Raji (cell line): Measurements from ENCODE around the gene PTGER2.

Experiments used
- POLR2A ChIP-seq: IDR thresholded peaks from 2 replicates; pipeline ENCODE4 v1.6.1; 2011; ENCODE audit warnings: low read depth, low read length, control low read depth; ENCODE audit not compliant: insufficient read depth

The PTGER2 gene

DNA sequence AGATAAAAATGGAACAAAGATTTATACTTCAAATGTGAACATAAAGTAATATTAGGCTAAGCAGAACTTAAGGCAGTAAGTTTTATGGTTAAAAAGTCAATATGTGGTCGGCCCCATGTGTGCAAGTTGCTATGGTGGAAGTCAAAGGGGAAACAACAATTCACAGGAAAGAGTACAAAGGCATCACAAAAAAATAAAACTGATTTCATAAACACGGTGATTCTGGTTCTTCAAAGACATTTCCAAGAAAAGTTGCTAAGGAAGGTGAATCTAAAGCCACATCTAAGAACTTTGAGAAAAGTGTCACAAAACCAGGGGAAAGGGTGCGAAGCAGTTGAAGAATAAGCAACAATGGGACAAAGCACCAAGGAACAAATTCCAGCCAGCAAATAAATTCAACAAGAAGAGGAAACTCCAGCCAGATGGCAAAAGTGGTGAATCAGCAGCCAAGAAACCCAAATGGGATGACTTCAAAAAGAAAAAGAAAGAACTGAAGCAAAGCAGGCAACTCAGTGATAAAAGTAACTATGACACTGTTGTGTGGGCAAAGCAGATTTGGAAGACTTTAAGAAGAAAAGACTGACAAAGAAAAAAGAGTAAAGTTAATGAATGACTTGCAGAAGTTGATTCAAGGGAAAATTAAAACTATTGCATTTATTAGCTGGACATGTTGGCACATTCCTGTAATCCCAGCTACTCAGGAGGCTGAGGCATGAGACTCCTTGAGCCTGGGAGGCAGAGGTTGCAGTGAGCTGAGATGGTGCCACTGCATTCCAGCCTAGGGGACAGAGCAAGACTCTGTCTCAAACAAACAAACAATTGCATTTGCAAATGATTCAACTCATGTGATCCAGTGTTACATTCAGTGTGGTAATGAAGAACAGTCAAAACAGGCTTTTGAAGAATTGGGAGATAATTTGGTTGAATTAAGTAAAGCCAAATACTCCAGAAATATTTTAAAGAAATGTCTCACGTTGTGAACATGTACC, 27.2 kb upstream of the PTGER2 start:
- TF ChIP-seq POLR2A, result no peak

DNA sequence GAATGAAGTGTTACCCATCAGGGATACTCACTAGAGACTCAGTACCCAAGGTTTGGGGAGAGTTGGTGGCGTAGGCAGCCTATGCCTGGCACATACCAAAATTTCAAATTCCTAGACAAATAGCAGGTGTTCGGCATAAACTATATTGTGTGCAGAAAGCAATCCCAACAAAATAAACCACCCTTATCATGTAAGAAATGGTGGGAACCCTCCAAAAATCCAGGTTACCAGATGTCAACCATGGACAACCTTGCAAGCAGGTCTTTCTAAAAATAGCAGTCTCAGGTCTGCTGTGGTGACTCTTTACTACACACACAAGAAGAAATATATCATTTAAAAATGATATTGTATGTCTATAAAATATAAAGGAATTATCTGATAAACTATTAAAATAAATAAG, 17.7 kb upstream of the PTGER2 start:
- no peak for TF ChIP-seq POLR2A

DNA sequence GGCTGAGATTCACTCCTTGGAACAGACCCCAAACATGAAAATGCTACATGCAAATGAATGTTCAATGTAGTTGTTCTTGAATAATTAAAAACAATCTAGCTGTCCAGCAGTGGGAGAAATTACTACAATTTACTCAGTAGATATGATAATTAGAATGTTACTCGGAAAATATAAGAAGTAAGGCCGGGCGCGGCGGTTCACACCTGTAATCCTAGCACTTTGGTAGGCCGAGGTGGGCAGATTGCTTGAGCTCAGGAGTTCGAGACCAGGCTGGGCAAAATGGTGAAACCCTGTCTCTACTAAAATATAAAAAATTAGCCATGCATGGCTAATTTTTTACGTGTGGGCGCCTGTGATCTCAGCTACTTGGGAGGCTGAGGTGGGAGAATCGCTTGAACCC, 15.3 kb upstream of the PTGER2 start:
- no peak for TF ChIP-seq POLR2A

DNA sequence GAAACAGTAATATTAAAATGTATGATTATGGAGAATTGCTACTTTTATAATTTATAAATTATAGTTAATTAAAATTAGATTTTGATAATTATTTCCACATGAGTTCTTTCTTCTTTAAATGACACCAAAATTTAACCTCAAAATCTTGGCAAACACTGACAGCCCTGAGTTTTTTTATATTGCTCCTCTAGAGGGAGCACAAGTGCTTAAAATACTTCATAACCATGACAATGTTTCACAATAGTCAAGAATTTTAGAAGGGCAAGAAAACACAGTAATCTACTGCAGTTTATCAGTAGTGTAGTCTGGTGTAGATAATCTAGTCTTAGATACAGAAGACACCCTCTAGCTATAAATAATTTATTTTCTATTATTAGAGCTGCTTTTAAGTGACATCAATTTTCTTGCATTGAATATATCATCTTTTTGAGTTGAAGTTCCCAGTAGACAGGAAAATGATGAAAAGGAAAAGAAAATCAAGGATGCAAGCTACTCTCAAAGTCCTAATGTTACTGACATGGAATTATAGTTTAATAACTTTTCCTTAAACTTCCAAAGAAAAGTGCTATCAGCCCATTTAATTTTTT, 14.3 kb upstream of the PTGER2 start:
- no peak for TF ChIP-seq POLR2A

DNA sequence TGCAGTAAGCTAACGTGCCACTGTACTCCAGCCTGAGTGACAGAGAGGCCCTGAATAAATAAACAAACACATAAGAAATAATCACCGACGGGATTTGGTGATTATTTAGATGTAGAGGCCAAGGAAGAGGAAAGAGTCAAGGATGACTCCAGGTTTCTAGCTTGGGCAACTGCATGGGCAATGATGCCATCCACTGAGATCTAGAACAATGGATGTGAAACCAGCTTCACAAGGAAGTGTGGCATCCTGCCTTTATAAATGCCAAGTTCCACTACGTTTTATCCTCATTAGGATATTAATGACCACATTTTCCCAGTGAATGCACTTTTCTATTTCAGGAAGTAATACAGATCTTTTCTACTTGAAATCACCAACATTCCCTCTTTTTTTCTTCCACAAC, 10.9 kb upstream of the PTGER2 start:
- TF ChIP-seq POLR2A, result no peak

DNA sequence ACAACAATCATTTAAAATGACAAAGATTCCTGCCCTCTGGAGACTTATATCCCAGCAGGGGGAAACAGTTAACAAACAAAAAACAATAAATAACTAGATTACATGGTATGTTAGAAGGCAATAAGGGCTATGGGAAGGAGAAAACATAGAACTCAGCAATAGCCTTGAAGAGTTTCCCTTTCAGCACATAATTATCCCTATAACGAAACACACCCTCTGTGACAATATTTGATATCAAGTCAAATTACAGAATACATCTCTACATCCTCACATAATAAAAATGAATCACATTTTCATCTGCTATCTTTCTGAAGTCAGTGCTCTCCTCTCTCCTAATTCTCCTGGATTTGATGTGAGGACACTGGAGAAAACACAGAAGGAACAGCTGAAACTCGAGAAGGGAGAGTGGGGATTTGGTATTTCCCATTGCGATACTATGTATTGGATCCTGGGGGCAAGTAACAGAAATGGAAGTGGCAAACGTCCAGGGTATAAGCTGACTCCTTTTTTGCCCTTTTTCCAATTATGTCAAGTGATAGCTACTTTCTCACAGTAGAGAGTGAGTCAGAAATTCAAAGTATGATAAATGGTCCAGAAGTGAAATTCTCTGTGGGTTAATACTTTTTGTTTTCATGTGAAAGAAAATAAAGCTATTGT, 9.7 kb upstream of the PTGER2 start:
- no peak for TF ChIP-seq POLR2A

DNA sequence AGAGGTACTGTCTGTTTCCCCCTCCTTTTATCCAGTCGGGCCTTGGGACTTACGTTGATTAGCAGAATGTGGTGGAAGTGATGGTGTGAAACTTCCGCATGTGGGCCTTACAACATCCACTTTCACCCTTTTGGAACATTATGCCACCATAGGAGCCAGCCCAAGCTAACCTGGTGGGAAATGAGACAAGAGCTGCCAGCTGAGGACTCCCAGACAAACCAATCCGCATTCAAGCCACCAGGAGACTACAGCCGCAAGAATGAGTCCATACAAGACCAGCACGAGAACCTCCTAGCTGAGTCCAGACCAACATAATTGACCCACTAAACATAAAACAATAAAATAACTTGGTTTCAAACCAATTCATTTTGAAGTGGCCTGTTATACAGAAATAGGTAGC, 9.1 kb upstream of the PTGER2 start:
- TF ChIP-seq POLR2A, result no peak

DNA sequence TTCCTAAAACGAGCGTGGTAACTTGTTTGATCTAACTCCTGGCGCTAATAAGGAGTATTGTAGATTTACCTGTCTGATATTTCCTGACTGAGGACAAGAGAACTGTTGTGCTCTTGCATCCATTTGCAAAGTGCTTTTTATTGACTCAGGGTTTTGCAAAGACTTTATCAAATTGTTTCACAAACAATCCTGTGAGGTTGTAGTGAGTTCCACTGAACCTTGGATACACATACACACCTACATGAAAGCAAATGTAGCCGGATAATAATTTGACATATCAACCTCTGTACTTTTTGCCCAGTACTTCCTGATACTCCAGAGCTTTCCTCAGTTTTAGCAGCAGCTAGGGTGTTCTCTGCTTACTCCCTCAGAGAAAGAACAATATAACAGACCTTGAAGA, 6.7 kb upstream of the PTGER2 start:
- TF ChIP-seq POLR2A, result no peak

DNA sequence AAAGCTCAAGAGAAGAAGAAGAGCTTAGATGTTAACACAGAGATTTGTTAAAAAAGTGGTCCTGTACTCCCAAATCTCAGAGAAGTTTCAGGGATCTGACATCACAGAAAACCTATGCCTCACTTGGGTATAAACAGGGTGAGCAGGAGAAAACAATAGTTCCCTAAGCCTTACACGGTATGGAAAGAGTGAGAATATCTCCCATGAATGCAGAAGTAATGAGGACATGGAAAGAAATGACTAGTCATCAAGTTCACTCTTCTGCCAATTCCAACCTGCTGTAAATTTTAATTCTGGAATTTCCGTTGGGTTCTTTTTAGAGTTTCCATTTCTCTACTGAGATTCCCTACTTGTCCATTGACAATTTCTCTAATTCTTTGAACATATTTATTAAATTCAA, 6.2 kb upstream of the PTGER2 start:
- TF ChIP-seq POLR2A, result no peak

DNA sequence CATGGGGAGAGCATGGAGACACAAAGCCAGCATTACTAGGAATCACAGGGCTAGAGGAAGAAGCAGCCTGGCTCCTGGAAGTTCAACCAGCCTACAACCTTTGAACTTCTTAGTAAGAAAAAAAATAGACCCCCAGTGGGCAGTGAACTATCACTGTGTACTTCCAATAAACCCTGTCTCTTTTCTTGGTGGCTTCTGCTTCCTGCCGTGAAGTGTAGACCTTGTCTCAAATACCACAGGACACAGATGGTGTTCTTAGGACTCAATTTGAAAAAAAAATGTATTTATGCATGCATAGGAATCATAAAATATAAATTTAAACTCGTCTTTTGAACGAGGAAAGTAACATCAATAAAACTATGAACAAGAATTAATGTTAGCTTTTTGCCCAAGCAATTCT, 3.6 kb upstream of the PTGER2 start:
- no peak for TF ChIP-seq POLR2A

DNA sequence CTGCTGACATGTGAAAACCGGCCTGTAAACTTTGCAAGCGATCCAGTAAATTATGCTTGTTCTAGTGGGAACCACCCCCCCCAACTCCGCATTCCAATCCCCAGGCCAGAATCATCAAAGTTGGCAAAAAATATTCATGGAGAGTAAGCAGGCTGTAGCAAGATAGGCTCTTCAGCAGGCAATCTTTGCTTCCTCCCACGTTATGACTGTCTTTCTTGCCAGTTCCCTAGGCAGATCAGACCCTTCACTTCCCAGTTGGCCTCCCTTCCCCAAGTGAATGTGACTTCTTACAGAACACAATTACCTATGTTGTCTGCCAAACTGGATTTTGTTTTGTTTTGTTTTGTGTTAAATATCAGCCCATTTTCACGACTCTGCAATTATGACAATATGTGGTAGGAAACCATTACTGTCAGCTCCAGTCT, 1.2 kb upstream of the PTGER2 start:
- TF ChIP-seq POLR2A, result no peak

DNA sequence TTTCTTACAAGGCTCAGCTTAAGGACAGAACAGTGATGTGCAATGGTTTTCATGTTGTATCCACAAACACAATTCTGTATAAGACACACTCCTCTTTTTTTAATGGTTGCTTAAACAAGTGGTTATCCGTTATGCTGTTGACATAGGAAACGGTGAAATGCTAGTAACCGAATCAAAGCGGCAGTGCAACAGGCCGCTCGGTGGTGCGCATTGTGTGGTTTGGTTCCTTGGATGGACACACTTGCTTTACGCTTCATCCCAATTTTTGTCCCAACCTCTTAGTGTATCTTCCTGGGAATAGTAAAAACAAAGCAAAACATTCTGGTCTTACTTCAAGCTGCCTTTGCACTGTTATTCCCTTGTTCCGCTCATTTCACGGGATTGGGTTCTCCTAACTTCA, 650 bp upstream of the PTGER2 start:
- TF ChIP-seq POLR2A, result no peak

DNA sequence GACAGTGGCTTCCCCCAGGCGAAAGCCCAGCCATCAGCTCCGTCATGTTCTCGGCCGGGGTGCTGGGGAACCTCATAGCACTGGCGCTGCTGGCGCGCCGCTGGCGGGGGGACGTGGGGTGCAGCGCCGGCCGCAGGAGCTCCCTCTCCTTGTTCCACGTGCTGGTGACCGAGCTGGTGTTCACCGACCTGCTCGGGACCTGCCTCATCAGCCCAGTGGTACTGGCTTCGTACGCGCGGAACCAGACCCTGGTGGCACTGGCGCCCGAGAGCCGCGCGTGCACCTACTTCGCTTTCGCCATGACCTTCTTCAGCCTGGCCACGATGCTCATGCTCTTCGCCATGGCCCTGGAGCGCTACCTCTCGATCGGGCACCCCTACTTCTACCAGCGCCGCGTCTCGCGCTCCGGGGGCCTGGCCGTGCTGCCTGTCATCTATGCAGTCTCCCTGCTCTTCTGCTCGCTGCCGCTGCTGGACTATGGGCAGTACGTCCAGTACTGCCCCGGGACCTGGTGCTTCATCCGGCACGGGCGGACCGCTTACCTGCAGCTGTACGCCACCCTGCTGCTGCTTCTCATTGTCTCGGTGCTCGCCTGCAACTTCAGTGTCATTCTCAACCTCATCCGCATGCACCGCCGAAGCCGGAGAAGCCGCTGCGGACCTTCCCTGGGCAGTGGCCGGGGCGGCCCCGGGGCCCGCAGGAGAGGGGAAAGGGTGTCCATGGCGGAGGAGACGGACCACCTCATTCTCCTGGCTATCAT, 663 bp downstream of the PTGER2 start:
- no peak for TF ChIP-seq POLR2A

DNA sequence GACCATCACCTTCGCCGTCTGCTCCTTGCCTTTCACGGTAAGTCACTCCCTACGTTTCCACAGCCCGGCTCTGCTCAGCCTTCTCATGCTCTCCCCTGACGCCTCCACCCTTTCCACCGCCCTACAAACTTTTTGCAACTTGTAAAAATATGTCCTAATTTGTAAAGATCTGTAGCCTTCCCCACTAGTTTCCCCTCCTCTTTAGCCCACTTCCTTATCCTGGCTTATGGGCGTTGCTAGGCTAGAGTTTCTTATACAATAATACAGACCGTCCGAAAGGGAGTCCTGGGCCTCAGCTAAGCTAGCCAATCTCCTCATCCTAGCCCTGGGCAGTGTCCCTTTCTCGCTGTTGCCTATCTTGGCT, 1.2 kb downstream of the PTGER2 start:
- TF ChIP-seq POLR2A, result no peak

DNA sequence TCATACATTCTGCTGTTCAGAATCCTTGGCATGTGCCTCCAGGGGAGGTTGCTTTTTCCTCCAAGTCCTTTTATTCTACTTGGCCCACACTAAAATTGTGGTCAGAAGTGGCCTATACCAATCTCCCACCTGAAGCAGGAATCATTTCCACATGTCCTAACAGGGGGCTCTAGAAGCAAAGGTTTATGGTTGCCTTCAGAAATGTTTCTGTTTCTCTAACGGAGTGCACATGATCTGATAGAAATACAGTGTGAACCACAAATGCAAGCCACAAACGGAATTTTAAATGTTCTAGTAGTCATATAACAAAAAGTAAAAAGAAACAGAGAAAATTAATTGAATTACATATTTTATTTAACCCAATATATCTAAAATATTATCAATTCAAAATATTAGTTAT, 4.0 kb downstream of the PTGER2 start:
- no peak for TF ChIP-seq POLR2A
